SK-N-SH (cell line): ENCODE measurements around the gene COG4. TPM values are rescaled to one million over a fixed set of nuclear protein-coding genes. Genes with fewer than 3 reads are reported as not detected.

Source experiments
- CTCF ChIA-PET: fragments of 300-600, 350-600 bp; formaldehyde crosslinking; extraction: SDS; loops from one replicate; lab custom pipeline; 2021; lab: Yijun Ruan, JAX
- POLR2A ChIA-PET: fragments of 350-600 bp; sonication (Branson Sonifier 250); formaldehyde crosslinking; extraction: SDS; loops from one replicate; lab custom pipeline; 2020; ENCODE audit warnings: antibody characterized with exemption, inconsistent platforms; lab: Yijun Ruan, JAX
- DNase-seq: peaks from one replicate; pipeline ENCODE4 v3.0.0; 2012
- H2AFZ ChIP-seq: fragments of 200-600 bp; sonication (generic); 2 replicates; pipeline ENCODE4 v1.8.1; 2016; ENCODE audit warnings: antibody characterized with exemption, mild to moderate bottlenecking, low read depth
- H3F3A ChIP-seq: fragments of 200-600 bp; sonication (generic); replicated peaks from 2 replicates; pipeline ENCODE3; 2016; ENCODE audit warnings: antibody characterized with exemption, mild to moderate bottlenecking; ENCODE audit not compliant: insufficient read depth
- H3K27ac ChIP-seq, 2 experiments: fragments of 200-500 bp in 1 of 2; fragments of 200-600 bp in 1 of 2; sonication (Bioruptor generic) in 1 of 2; sonication (generic), shearing (Covaris generic) in 1 of 2; 2 replicates each; pipeline versions ENCODE4 v1.5.1 to v1.6.1; 2014 to 2016; ENCODE audit warnings: low read depth in 2 of 2, inconsistent platforms in 1 of 2, low read length in 1 of 2, mild to moderate bottlenecking in 1 of 2, mixed read lengths in 1 of 2
- H3K27me3 ChIP-seq: fragments of 200-600 bp; sonication (generic), shearing (Covaris generic); 2 replicates; pipeline ENCODE4 v1.6.1; 2016; ENCODE audit warnings: mixed run types; ENCODE audit not compliant: insufficient read depth
- H3K36me3 ChIP-seq, 2 experiments: fragments of 200-500 bp in 1 of 2; fragments of 200-600 bp in 1 of 2; sonication (Bioruptor generic) in 1 of 2; sonication (generic) in 1 of 2; replicated peaks in 1 of 2; 2 replicates each; pipeline versions ENCODE3 to v1.5.1; 2014 to 2016; ENCODE audit warnings: low read length in 1 of 2, mild to moderate bottlenecking in 1 of 2; ENCODE audit not compliant: insufficient read depth in 2 of 2, control insufficient read depth in 1 of 2
- H3K4me1 ChIP-seq, 2 experiments: fragments of 200-500 bp in 1 of 2; fragments of 200-600 bp in 1 of 2; sonication (Bioruptor generic) in 1 of 2; sonication (generic), shearing (Covaris generic) in 1 of 2; 2 replicates each; pipeline versions ENCODE4 v1.5.1 to v1.6.1; 2014 to 2016; ENCODE audit warnings: low read depth in 1 of 2, low read length in 1 of 2, mixed run types in 1 of 2; ENCODE audit not compliant: insufficient read depth in 2 of 2, control insufficient read depth in 1 of 2
- H3K4me2 ChIP-seq: fragments of 200-600 bp; sonication (generic), shearing (Covaris generic); 2 replicates; pipeline ENCODE4 v1.6.1; 2017; ENCODE audit warnings: mixed run types
- H3K4me3 ChIP-seq, 2 experiments: fragments of 200-500 bp in 1 of 2; fragments of 200-600 bp in 1 of 2; sonication (Bioruptor generic) in 1 of 2; sonication (generic), shearing (Covaris generic) in 1 of 2; 2 replicates each; pipeline versions ENCODE4 v1.5.1 to v1.8.1; 2014 to 2016; ENCODE audit warnings: low read depth in 2 of 2, inconsistent platforms in 1 of 2, low read length in 1 of 2, mild to moderate bottlenecking in 1 of 2, mixed read lengths in 1 of 2, moderate library complexity in 1 of 2
- H3K79me2 ChIP-seq: fragments of 200-600 bp; sonication (generic); 2 replicates; pipeline ENCODE4 v1.8.1; 2017; ENCODE audit warnings: mild to moderate bottlenecking; ENCODE audit not compliant: insufficient read depth
- H3K9ac ChIP-seq: fragments of 200-600 bp; sonication (generic); 2 replicates; pipeline ENCODE4 v1.6.1; 2017; ENCODE audit warnings: mixed run types
- H3K9me2 ChIP-seq: fragments of 200-600 bp; sonication (generic); 2 replicates; pipeline ENCODE4 v1.6.1; 2017; ENCODE audit warnings: mixed run types
- H3K9me3 ChIP-seq: fragments of 200-600 bp; sonication (generic); 2 replicates; pipeline ENCODE4 v1.6.1; 2017; ENCODE audit warnings: mixed run types, mild to moderate bottlenecking, moderate library complexity
- H4K20me1 ChIP-seq: fragments of 200-600 bp; sonication (generic); 2 replicates; pipeline ENCODE4 v1.6.1; 2017; ENCODE audit warnings: mild to moderate bottlenecking, mixed run types; ENCODE audit not compliant: insufficient read depth
- CHD2 ChIP-seq: fragments of 150-350 bp; IDR thresholded peaks from 2 replicates; pipeline ENCODE4 v1.6.1; 2018; ENCODE audit warnings: low read length; ENCODE audit not compliant: partially characterized antibody
- ELF1 ChIP-seq: IDR thresholded peaks from 2 replicates; pipeline ENCODE4 v1.4.0; 2012
- EP300 ChIP-seq, 2 experiments: IDR thresholded peaks; 2 replicates each; pipeline versions ENCODE4 v1.4.0 to v1.6.1; 2012; ENCODE audit warnings: borderline replicate concordance in 1 of 2, low read depth in 1 of 2, low read length in 1 of 2
- EZH2phosphoT487 ChIP-seq: fragments of 200-600 bp; sonication (generic); IDR thresholded peaks from 2 replicates; pipeline ENCODE4 v1.6.1; 2017; ENCODE audit warnings: low read depth, mixed run types, mild to moderate bottlenecking, antibody characterized with exemption, moderate library complexity, borderline replicate concordance
- FOSL2 ChIP-seq: IDR thresholded peaks from 2 replicates; pipeline ENCODE4 v1.4.0; 2012; ENCODE audit warnings: low read depth, mild to moderate bottlenecking, moderate library complexity, borderline replicate concordance
- FOXJ3 ChIP-seq: sonication (generic); formaldehyde crosslinking; IDR thresholded peaks from 2 replicates; pipeline ENCODE4 v1.5.1; 2020; ENCODE audit warnings: mild to moderate bottlenecking, missing genetic modification reagents
- GABPA ChIP-seq: IDR thresholded peaks from 2 replicates; pipeline ENCODE4 v1.4.0; 2012; ENCODE audit warnings: low read depth, mild to moderate bottlenecking
- GATA2 ChIP-seq: sonication (generic); formaldehyde crosslinking; IDR thresholded peaks from 2 replicates; pipeline ENCODE4 v1.5.0; 2020; ENCODE audit warnings: mild to moderate bottlenecking, missing genetic modification reagents
- JUND ChIP-seq: IDR thresholded peaks from 2 replicates; pipeline ENCODE4 v1.4.0; 2012
- MEF2A ChIP-seq: IDR thresholded peaks from 2 replicates; pipeline ENCODE4 v1.4.0; 2012; ENCODE audit warnings: low read depth, borderline replicate concordance
- MXI1 ChIP-seq: IDR thresholded peaks from 2 replicates; pipeline ENCODE4 v1.6.1; 2012; ENCODE audit warnings: mild to moderate bottlenecking, low read depth, low read length, improper control_type of control experiment
- NFIC ChIP-seq: IDR thresholded peaks from 2 replicates; pipeline ENCODE4 v1.4.0; 2012; ENCODE audit warnings: borderline replicate concordance
- POLR2AphosphoS5 ChIP-seq: IDR thresholded peaks from 2 replicates; pipeline ENCODE4 v1.6.1; 2012; ENCODE audit warnings: low read depth, low read length
- RAD21 ChIP-seq: IDR thresholded peaks from 2 replicates; pipeline ENCODE4 v1.6.1; 2012; ENCODE audit warnings: mild to moderate bottlenecking, low read length
- RCOR1 ChIP-seq: fragments of 150-350 bp; IDR thresholded peaks from 2 replicates; pipeline ENCODE4 v1.6.1; 2017; ENCODE audit warnings: antibody characterized with exemption, low read length
- RXRA ChIP-seq: IDR thresholded peaks from 2 replicates; pipeline ENCODE4 v1.4.0; 2012; ENCODE audit warnings: low read depth, mild to moderate bottlenecking, borderline replicate concordance
- SIN3A ChIP-seq: IDR thresholded peaks from 2 replicates; pipeline ENCODE4 v1.6.1; 2012; ENCODE audit warnings: low read depth, mild to moderate bottlenecking, low read length, moderate library complexity, borderline replicate concordance
- SMC3 ChIP-seq: IDR thresholded peaks from 2 replicates; pipeline ENCODE4 v1.6.1; 2012; ENCODE audit warnings: low read depth, low read length, improper control_type of control experiment
- TAF1 ChIP-seq: IDR thresholded peaks from 2 replicates; pipeline ENCODE4 v1.6.1; 2012; ENCODE audit warnings: low read depth, mild to moderate bottlenecking, low read length, moderate library complexity, borderline replicate concordance
- TCF12 ChIP-seq: IDR thresholded peaks from 2 replicates; pipeline ENCODE4 v1.4.0; 2012
- WGBS: methylation state at CpG from one replicate; pipeline ENCODE4 v1.1.6; 2017; ENCODE audit warnings: low lambda C conversion rate; 5-methylcytosine and 5-hydroxymethylcytosine counted together
- polyA plus RNA-seq, 3 experiments: library from polyadenylated mRNA; depleted of rRNA; stranded (reverse); fragments of >200 nt; gene quantifications; 2 replicates each; pipeline ENCODE4 v1.2.3, GENCODE V29; 2012
- TF ChIP-seq, protein P1 (sequence below): IDR thresholded peaks from 2 replicates; pipeline ENCODE4 v1.6.1; 2012; ENCODE audit warnings: mild to moderate bottlenecking, low read depth, low read length, moderate library complexity
- TF ChIP-seq, protein P2 (sequence below): fragments of 200-600 bp; sonication (generic); IDR thresholded peaks from 2 replicates; pipeline ENCODE4 v1.6.1; 2017; ENCODE audit warnings: antibody characterized with exemption, mild to moderate bottlenecking, moderate library complexity
- TF ChIP-seq, protein P3 (sequence below): IDR thresholded peaks from 2 replicates; pipeline ENCODE4; 2012
- TF ChIP-seq, protein P4 (sequence below): fragments of 150-350 bp; IDR thresholded peaks from 2 replicates; pipeline ENCODE4 v1.6.1; 2017; ENCODE audit warnings: antibody characterized with exemption, low read length, low read depth, borderline replicate concordance
- TF ChIP-seq, protein P5 (sequence below): fragments of 150-350 bp; IDR thresholded peaks from 2 replicates; pipeline ENCODE4 v1.6.1; 2016; ENCODE audit warnings: mild to moderate bottlenecking, low read depth, low read length

COG4 gene
- polyA plus RNA-seq, 1 of the 3 experiments (the other 2 are of a cell fraction): 54.4 TPM

DNA sequence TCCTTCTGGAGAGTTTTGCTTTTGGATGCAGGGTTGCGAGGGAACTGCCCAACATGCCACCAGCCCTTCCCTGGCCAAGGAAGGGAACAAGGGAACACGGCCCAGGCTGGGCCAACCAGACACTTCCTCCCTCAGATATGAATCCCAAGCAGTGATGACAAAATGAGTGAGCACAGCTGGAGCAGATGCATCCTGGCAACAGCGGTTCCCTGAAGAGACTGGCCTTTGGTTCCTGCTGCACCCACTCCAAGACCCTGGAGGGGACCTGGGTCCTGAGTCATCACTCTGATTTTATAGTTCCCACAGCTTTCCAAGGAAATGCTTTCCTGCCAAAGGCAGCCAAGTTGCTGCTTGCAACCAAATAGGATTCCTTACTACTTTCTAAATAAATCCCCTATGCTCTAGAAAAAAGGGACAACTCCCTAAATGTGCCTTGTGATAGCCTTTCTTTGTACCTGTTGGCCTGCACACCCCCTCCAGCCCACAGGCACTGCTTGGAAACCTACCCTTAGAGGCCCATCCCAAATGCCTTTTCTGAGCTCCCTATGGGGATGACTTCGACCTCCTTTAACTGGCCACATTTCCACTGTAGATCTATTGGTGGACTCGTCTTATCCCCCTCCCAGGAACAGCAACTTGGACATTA, 89.8 kb downstream of the COG4 start:
- Histone ChIP-seq H3K79me2 (peaks cover 97% of the 10 kb centered on the region), H3K27me3 (no peaks in the 10 kb centered on the region), H3K9me3 (no peaks in the 10 kb centered on the region), H2AFZ (no peak overlapping the region), H3K4me2 (peak overlapping the region; percentile 74), H3K4me3 (no peak overlapping the region; a peak in 1 of 4 replicates), H3K9ac (peak overlapping the region; percentile 34; the same call in 1 of the 2 replicates), H3F3A (peaks cover 44% of the 10 kb centered on the region), H3K9me2 (no peaks in the 10 kb centered on the region), H3K27ac (peak overlapping the region; percentile 60 to 82), H4K20me1 (peaks cover 43% of the 10 kb centered on the region), H3K4me1 (peaks cover 49 to 71% of the 10 kb centered on the region in 2 experiments), H3K36me3 (peaks cover 6 to 10% of the 10 kb centered on the region in 2 experiments)
- TF ChIP-seq, protein P1, sequence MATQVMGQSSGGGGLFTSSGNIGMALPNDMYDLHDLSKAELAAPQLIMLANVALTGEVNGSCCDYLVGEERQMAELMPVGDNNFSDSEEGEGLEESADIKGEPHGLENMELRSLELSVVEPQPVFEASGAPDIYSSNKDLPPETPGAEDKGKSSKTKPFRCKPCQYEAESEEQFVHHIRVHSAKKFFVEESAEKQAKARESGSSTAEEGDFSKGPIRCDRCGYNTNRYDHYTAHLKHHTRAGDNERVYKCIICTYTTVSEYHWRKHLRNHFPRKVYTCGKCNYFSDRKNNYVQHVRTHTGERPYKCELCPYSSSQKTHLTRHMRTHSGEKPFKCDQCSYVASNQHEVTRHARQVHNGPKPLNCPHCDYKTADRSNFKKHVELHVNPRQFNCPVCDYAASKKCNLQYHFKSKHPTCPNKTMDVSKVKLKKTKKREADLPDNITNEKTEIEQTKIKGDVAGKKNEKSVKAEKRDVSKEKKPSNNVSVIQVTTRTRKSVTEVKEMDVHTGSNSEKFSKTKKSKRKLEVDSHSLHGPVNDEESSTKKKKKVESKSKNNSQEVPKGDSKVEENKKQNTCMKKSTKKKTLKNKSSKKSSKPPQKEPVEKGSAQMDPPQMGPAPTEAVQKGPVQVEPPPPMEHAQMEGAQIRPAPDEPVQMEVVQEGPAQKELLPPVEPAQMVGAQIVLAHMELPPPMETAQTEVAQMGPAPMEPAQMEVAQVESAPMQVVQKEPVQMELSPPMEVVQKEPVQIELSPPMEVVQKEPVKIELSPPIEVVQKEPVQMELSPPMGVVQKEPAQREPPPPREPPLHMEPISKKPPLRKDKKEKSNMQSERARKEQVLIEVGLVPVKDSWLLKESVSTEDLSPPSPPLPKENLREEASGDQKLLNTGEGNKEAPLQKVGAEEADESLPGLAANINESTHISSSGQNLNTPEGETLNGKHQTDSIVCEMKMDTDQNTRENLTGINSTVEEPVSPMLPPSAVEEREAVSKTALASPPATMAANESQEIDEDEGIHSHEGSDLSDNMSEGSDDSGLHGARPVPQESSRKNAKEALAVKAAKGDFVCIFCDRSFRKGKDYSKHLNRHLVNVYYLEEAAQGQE: no peak
- TF ChIP-seq RAD21 (no peak), JUND (no peak), EP300 (IDR thresholded peaks at IDR 0.05; ENCODE audit: borderline replicate concordance in 1 of 2, low read depth in 1 of 2, low read length in 1 of 2) (no peak; a peak in 1 of 4 replicates), RXRA (no peak; the same call in 1 of the 2 replicates), SMC3 (no peak), FOXJ3 (no peak), TCF12 (peak; percentile 65), RCOR1 (peak; percentile 34; the same call in 1 of the 2 replicates), SIN3A (0 out of 2 replicates have a peak, but pooled peaks have one; percentile 21), FOSL2 (peak; percentile 42; the same call in 1 of the 2 replicates), NFIC (no peak), GABPA (no peak), ELF1 (no peak), MXI1 (peak; percentile 60; the same call in 1 of the 2 replicates), TAF1 (no peak), GATA2 (no peak), CHD2 (peak; percentile 38), MEF2A (no peak), POLR2AphosphoS5 (0 out of 2 replicates have a peak, but pooled peaks have one; percentile 16), EZH2phosphoT487 (no peak)
- TF ChIP-seq, protein P2, sequence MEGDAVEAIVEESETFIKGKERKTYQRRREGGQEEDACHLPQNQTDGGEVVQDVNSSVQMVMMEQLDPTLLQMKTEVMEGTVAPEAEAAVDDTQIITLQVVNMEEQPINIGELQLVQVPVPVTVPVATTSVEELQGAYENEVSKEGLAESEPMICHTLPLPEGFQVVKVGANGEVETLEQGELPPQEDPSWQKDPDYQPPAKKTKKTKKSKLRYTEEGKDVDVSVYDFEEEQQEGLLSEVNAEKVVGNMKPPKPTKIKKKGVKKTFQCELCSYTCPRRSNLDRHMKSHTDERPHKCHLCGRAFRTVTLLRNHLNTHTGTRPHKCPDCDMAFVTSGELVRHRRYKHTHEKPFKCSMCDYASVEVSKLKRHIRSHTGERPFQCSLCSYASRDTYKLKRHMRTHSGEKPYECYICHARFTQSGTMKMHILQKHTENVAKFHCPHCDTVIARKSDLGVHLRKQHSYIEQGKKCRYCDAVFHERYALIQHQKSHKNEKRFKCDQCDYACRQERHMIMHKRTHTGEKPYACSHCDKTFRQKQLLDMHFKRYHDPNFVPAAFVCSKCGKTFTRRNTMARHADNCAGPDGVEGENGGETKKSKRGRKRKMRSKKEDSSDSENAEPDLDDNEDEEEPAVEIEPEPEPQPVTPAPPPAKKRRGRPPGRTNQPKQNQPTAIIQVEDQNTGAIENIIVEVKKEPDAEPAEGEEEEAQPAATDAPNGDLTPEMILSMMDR: no peak
- TF ChIP-seq, protein P3, sequence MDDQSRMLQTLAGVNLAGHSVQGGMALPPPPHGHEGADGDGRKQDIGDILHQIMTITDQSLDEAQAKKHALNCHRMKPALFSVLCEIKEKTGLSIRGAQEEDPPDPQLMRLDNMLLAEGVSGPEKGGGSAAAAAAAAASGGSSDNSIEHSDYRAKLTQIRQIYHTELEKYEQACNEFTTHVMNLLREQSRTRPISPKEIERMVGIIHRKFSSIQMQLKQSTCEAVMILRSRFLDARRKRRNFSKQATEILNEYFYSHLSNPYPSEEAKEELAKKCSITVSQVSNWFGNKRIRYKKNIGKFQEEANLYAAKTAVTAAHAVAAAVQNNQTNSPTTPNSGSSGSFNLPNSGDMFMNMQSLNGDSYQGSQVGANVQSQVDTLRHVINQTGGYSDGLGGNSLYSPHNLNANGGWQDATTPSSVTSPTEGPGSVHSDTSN: peak; percentile 58
- TF ChIP-seq, protein P4, sequence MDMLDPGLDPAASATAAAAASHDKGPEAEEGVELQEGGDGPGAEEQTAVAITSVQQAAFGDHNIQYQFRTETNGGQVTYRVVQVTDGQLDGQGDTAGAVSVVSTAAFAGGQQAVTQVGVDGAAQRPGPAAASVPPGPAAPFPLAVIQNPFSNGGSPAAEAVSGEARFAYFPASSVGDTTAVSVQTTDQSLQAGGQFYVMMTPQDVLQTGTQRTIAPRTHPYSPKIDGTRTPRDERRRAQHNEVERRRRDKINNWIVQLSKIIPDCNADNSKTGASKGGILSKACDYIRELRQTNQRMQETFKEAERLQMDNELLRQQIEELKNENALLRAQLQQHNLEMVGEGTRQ: no peak
- TF ChIP-seq, protein P5, sequence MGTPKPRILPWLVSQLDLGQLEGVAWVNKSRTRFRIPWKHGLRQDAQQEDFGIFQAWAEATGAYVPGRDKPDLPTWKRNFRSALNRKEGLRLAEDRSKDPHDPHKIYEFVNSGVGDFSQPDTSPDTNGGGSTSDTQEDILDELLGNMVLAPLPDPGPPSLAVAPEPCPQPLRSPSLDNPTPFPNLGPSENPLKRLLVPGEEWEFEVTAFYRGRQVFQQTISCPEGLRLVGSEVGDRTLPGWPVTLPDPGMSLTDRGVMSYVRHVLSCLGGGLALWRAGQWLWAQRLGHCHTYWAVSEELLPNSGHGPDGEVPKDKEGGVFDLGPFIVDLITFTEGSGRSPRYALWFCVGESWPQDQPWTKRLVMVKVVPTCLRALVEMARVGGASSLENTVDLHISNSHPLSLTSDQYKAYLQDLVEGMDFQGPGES: no peak
- WGBS: 51% methylated on average over 5 of the region's 5 CpGs
- CTCF ChIA-PET: interaction anchor here (1.9 kb wide), 1 partner anchor 38 kb away, joined by 5 read pairs; no protein-coding TSS in a partner anchor
- peak; percentile 70 for DNase-seq
- POLR2A ChIA-PET: interaction anchor here (0.9 to 1.9 kb wide), 2 partner anchors 53 to 87 kb away, joined by 3 to 8 read pairs; partner anchors contain the start of gene DDX19A
